Femur (tissue), 1 donor: ENCODE measurements around the gene IL21.

ENCODE experiments used
- DNase-seq: peaks from one replicate; pipeline ENCODE4 v3.0.0-alpha.2; 2017

Gene IL21

GRCh38 chr4:122632396-122633143 lies 11.7 kb upstream of the IL21 start:
- DNase-seq = no peak

- no peak for DNase-seq
Observed at GRCh38 chr4:122625156-122625555, 4.3 kb upstream of the IL21 start.

DNA sequence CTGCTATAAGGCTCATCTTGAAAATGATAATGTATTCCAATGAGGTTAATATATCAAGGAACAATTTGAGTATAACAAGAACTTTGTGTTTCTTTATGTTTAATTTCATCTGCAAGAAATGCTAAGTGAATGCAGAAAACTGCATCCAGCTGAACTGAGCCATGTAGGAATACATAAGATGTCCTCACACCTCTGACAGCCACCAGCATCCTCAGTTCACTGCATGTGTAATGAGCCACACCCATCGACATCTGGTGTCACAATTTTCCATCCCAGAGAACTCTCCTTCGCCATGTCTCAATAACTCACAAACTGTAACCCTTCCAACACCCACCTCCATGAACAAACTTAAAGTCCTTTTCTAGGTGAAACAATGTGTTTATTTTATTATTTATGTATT lies 3.3 kb upstream of the IL21 start:
- no peak for DNase-seq

DNA sequence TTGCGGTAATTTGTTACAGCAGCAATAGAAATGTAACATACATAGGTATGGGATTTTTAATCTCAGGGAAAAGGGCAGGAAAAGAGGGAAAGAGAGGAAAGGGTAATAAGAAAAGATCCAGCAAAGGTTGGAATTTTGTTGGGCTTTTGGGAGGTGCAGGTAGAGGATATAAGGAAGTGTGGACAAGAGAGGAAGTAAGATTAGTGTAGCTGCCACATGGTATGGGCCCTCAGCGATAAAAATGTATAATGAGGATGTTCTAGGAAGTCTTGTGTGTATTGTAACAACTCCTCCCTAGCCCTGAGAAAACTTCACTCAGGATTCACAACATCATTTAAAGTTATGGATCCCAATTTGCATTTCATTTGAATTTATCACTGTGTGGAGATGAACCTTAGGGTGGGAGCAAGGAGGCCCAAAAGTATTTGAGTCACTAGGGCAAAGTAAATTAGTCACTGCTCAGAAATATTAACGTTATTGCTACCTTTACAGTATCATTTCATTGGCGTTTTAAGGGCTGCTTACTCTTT lies 2.8 kb upstream of the IL21 start:
- DNase-seq = no peak

DNA sequence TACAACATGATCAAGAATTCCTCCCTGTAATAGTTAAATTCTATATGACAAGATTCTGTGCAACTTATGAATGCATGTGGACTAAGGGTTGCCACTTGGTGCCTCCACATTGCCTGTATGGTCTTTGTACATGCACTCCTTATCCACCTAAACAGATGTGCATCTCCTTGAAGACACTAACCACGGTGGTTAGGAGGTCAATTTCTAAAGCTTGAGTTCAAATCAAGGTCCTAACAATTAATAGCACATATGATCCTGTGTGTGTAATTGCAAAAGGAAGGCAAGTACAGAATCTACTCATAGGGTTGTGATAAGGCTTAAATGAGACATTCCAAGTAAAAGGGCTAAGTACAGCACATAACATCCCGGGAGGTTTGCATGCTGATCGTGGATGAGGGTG lies 1.5 kb upstream of the IL21 start:
- no peak for DNase-seq

- DNase-seq = no peak
Observed at GRCh38 chr4:122619611-122620010, 1.3 kb downstream of the IL21 start.

GRCh38 chr4:122617597-122618593 lies 3.0 kb downstream of the IL21 start:
- DNase-seq = no peak

DNA sequence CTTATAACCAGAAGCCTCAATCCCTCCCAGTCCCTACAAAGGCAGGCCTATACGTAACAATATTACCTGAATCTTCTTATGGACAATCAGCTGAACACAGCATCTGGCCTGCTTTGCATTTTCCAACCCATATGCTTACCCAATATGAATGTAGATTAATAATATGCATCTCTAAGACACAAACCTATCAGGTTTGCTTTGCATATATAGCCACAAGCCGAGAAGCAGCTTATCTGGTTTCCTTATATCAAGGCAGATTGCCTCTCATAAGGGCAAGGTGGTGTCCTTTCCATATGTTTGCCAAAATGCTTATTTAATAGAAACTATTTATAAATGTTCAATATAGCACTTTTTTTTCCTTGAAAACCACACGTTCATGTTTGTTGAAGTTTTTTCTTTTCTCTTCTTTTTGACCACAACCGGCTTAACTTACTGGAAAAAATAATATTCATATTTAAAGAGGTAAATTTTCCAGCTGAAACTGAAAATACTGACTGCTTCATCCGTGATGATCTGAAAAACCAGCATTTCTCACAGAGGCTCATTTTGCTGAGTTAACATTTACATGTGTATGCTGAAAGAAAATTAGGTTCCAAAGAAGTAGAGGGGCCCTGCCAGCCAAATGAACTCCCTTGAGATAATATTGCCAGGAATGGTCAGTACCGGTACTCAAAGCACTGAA lies 3.8 kb downstream of the IL21 start:
- DNase-seq = no peak

DNA sequence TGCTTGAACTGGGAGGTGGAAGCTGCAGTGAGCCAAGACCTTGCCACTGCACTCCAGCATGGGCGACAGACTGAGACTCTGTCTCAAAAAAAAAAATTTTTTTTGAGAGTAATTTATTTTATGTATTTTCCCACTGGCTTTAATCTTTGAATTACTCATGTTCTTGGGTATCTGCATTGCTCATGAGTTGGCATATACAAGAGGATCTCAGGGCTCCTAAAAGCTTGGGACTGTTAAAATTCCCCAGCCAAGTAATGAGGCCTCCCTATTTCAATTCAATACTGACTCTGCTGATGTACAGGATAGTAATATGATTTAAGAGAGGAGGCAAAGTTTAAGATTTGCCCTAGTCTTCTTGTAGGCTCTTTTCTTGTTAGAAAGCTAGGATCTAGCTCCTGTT lies 6.2 kb downstream of the IL21 start:
- no peak for DNase-seq

GRCh38 chr4:122612540-122612939 lies 8.3 kb downstream of the IL21 start:
- DNase-seq = no peak

DNA sequence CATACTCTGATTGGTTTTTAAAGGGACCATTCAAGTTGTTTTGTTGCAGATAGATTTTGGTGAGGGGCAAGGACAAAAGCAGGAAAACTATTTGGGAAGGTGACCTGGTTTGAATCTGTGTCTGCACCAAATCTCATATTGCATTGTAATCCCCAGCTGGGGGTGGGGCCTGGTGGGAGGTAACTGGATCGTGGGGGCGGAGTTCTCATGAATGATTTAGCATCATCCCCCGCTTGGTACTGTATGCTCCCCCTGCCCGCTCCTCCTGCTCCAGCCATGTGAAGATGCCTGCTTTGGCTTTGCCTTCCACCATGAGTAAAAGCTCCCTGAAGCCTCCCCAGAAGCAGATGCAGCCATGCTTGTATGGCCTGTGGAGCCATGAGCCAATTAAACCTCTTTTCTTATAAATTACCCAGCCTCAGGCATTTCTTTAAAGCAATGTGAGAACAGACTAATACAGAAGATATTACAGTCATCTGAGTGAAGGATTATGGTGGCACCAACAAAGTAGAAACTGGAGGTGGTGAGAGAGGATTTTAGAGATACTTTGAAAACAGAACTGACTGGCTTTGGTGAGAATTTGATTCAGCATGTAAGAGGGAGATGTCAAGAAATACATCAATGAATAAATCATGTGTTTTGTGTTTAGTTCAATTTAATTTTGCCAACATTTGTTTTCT lies 14.4 kb downstream of the IL21 start:
- no peak for DNase-seq

GRCh38 chr4:122604146-122604545 lies 16.7 kb downstream of the IL21 start:
- DNase-seq = no peak

- DNase-seq = no peak
Observed at GRCh38 chr4:122603156-122603574, 17.7 kb downstream of the IL21 start.

DNA sequence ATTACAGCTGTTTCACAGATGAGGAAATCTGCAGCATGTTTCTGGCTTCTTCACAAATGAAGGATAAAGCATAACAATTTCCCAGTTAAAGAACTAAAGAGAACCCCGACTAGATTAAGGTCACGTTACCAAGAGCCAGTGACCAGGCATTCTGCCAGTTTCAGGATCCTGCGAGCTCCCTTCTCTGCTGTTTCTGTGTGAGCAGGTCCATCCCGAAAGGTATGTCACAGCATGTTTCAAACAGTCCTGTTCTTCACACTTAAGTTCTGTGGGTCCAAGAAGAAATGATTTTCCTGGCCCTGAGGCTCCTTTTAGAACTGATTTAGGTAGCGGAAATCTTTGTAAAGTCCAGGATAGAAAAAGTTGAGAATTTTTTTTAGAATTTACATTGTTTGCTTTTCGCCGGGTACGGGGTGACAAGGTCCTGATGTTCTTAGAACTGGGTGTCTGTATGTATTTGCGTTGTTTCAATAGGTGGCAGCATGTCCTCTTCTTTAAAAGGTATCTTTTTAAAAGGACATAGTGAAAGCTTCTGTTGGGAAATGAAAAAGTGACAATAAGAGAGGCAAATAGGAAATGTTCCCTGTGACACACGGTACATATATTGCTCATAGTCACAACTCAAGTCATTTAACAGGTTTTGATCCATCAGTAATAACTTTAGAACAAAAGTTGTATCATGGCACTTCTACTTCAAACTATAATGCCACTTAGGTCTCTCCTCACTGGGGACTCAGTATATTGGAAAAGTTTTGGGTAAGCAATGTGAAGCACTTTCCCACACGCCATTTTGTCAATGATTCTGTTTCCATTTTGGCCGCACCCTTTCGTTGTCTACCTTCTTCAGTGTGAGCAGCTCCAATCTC lies 18.4 kb downstream of the IL21 start:
- DNase-seq = no peak

- no peak for DNase-seq
Observed at GRCh38 chr4:122591196-122591595, 29.7 kb downstream of the IL21 start.

- no peak for DNase-seq
Observed at GRCh38 chr4:122588453-122589238, 32.2 kb downstream of the IL21 start.

- no peak for DNase-seq
Observed at GRCh38 chr4:122584519-122584918, 36.3 kb downstream of the IL21 start.

GRCh38 chr4:122583906-122584305 lies 37.0 kb downstream of the IL21 start:
- DNase-seq = no peak

- peak; percentile 46 for DNase-seq
Observed at GRCh38 chr4:122577808-122578781, 42.8 kb downstream of the IL21 start.
